Natural killer cell (primary cell): ENCODE data around the gene DOCK9. TPM values are rescaled to one million over a fixed set of nuclear protein-coding genes. Genes with fewer than 3 reads are reported as not detected.

ENCODE experiments used
- ATAC-seq, 3 donors: fragments of 150-1000 bp in 2 of 3; fragments of 200-7000 bp in 1 of 3; cut with Tn5 transposase; 1 replicate in 1 of 3; 2 replicates in 2 of 3; pipeline ENCODE4 v1.10.0; 2021; ENCODE audit warnings: mild to moderate bottlenecking in 2 of 3, moderate library complexity in 2 of 3
- DNase-seq, 2 donors: peaks; one replicate each; pipeline versions ENCODE4 v3.0.0 to v3.0.0-alpha.2; 2013 to 2021; ENCODE audit warnings: mixed read lengths in 1 of 2
- H3K27ac ChIP-seq: one replicate; pipeline ENCODE4 v1.5.1; 2013; ENCODE audit warnings: mild to moderate bottlenecking, low read length
- H3K27me3 ChIP-seq: one replicate; pipeline ENCODE4 v1.6.1; 2013; ENCODE audit warnings: low read length; ENCODE audit not compliant: control insufficient read depth, insufficient read depth
- H3K36me3 ChIP-seq: one replicate; pipeline ENCODE4 v1.6.1; 2013; ENCODE audit warnings: low read length; ENCODE audit not compliant: control insufficient read depth, insufficient read depth
- H3K4me1 ChIP-seq: one replicate; pipeline ENCODE4 v1.6.1; 2013; ENCODE audit warnings: low read length; ENCODE audit not compliant: control insufficient read depth, insufficient read depth
- H3K4me3 ChIP-seq: one replicate; pipeline ENCODE4 v1.5.1; 2013; ENCODE audit warnings: low read length
- H3K9me3 ChIP-seq: one replicate; pipeline ENCODE4 v1.6.1; 2013; ENCODE audit warnings: low read length; ENCODE audit not compliant: control insufficient read depth, insufficient read depth
- H3K27ac Mint-ChIP-seq, 2 donors: one replicate each; pipeline ENCODE4 v1.8.0; 2022; ENCODE audit warnings: mild to moderate bottlenecking in 2 of 2, mixed read lengths in 2 of 2, moderate library complexity in 1 of 2
- H3K27me3 Mint-ChIP-seq, 2 donors: one replicate each; pipeline ENCODE4 v1.8.0; 2022; ENCODE audit warnings: low read depth in 2 of 2, mixed read lengths in 2 of 2
- H3K36me3 Mint-ChIP-seq: one replicate; pipeline ENCODE4 v1.8.0; 2022; ENCODE audit warnings: mixed read lengths
- H3K4me1 Mint-ChIP-seq, 2 donors: one replicate each; pipeline ENCODE4 v1.8.0; 2022; ENCODE audit warnings: mixed read lengths in 2 of 2
- H3K4me3 Mint-ChIP-seq: one replicate; pipeline ENCODE4 v1.8.0; 2022; ENCODE audit warnings: mild to moderate bottlenecking, moderate library complexity, mixed read lengths
- H3K9me3 Mint-ChIP-seq, 2 donors: one replicate each; pipeline ENCODE4 v1.8.0; 2022; ENCODE audit warnings: mixed read lengths in 2 of 2
- WGBS: methylation state at CpG from one replicate; pipeline ENCODE4 v1.1.7; 2013; ENCODE audit warnings: missing lambda C conversion rate; ENCODE audit not compliant: insufficient coverage; 5-methylcytosine and 5-hydroxymethylcytosine counted together
- intact Hi-C: fragments of 100-400 bp; cut with micrococcal nuclease; formaldehyde crosslinking; loops from one replicate; pipeline ENCODE4 v1.14.2; 2022
- total RNA-seq, 4 donors: library from RNA; stranded (reverse); fragments of 120-200 nt in 1 of 4; gene quantifications; one replicate each; pipeline versions ENCODE4 v1.2.3 to v1.2.4, GENCODE V29; 2013 to 2022
- TF ChIP-seq, protein P1 (sequence below): fragments of 200-600 bp; IDR thresholded peaks from one replicate; pipeline ENCODE4 v1.8.0; 2022; ENCODE audit warnings: antibody characterized with exemption

Gene DOCK9
- total RNA-seq, 3 donors from 2014 or later (not counting 1 experiment from before 2014, with no cell fraction given): 31.5 to 42.5 (median 40.9) TPM

DNA sequence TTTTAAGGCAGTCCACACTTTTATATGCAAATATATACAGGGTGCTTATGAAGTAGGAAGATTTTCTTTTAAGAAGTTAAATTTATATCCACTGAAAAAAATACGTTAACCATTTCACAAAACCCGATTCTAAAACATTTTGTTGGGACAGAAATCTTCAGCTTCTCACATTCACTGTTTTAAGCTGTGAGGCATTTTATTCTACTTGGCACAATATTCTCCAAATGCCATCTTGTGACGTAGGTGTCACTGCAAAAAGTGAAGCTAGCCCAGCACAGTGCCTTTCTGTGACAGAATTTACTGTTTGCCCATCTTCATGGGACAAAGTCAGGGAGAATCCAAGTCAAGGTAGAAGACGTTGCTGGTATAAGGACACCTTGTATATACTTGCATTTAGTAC, 130.9 kb downstream of the DOCK9 start:
- H3K27ac ChIP-seq: no peak overlapping the region
- H3K4me3 ChIP-seq: no peak overlapping the region
- no peaks in the 10 kb centered on the region for H3K27me3 Mint-ChIP-seq
- TF ChIP-seq, protein P1, sequence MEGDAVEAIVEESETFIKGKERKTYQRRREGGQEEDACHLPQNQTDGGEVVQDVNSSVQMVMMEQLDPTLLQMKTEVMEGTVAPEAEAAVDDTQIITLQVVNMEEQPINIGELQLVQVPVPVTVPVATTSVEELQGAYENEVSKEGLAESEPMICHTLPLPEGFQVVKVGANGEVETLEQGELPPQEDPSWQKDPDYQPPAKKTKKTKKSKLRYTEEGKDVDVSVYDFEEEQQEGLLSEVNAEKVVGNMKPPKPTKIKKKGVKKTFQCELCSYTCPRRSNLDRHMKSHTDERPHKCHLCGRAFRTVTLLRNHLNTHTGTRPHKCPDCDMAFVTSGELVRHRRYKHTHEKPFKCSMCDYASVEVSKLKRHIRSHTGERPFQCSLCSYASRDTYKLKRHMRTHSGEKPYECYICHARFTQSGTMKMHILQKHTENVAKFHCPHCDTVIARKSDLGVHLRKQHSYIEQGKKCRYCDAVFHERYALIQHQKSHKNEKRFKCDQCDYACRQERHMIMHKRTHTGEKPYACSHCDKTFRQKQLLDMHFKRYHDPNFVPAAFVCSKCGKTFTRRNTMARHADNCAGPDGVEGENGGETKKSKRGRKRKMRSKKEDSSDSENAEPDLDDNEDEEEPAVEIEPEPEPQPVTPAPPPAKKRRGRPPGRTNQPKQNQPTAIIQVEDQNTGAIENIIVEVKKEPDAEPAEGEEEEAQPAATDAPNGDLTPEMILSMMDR: no peak
- peaks cover 8% of the 10 kb centered on the region in 2 donors for H3K4me1 Mint-ChIP-seq
- H3K36me3 ChIP-seq: peaks cover 27% of the 10 kb centered on the region
- intact Hi-C loops: no loop called here
- no peaks in the 10 kb centered on the region for H3K4me1 ChIP-seq
- no peak overlapping the region for H3K27ac Mint-ChIP-seq
- 93% methylated on average over 3 of the region's 4 CpGs for WGBS
- DNase-seq (no peak), ATAC-seq (no peak)
- no peak overlapping the region for H3K4me3 Mint-ChIP-seq
- no peaks in the 10 kb centered on the region for H3K27me3 ChIP-seq
- H3K9me3 ChIP-seq: no peaks in the 10 kb centered on the region
- peaks cover 7% of the 10 kb centered on the region for H3K36me3 Mint-ChIP-seq
- H3K9me3 Mint-ChIP-seq: no peaks in the 10 kb centered on the region

DNA sequence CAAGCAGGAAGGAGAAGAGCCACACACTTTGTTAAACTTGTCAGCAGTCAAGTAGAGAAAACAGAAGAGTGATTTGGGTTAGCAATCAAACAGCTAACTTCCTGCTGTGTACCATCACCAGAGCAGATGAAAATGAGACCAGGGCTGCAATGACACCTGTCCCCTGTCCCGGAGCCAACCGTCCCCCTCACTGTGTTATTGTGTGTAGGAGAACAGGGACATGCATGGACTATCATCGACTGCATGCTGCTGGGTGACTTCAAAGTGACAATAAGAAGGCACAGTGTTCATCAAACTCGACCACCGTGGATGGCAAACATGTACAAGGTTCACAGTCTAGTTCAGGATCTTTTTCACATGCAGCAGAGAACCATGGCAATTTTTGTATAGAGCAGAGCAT, 131.3 kb downstream of the DOCK9 start:
- H3K36me3 Mint-ChIP-seq: peaks cover 7% of the 10 kb centered on the region
- DNase-seq (no peak), ATAC-seq (no peak)
- H3K27ac ChIP-seq: no peak overlapping the region
- H3K36me3 ChIP-seq: peaks cover 27% of the 10 kb centered on the region
- H3K27ac Mint-ChIP-seq: no peak overlapping the region
- no peaks in the 10 kb centered on the region for H3K27me3 Mint-ChIP-seq
- H3K9me3 ChIP-seq: no peaks in the 10 kb centered on the region
- H3K27me3 ChIP-seq: no peaks in the 10 kb centered on the region
- no peak overlapping the region for H3K4me3 ChIP-seq
- WGBS: 77% methylated on average over 5 of the region's 5 CpGs
- TF ChIP-seq, protein P1: no peak
- peaks cover 8% of the 10 kb centered on the region in 2 donors for H3K4me1 Mint-ChIP-seq
- intact Hi-C loops: no loop called here
- H3K9me3 Mint-ChIP-seq: no peaks in the 10 kb centered on the region
- H3K4me1 ChIP-seq: no peaks in the 10 kb centered on the region
- no peak overlapping the region for H3K4me3 Mint-ChIP-seq

DNA sequence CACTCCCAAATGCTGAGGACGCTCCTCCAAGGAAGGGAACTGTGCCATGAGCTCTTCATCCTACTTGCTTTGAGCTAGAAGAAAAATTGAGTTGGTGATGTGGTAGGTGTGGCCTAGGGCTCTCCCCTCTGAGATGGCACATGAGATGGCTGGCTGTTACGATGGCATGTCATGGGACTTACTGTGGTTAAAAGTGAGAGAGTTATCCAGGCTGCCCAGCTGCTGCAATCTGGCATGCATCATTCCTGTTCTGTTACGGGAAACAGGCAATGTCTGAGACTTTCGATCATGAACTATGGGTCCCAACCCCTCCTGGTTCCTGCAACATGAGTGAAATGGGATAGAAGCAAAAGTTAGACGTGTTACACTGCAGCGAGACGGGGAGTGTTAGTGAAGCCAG, 132.1 kb downstream of the DOCK9 start:
- ATAC-seq (no peak), DNase-seq (no peak)
- Mint-ChIP-seq H3K36me3 (peaks cover 7% of the 10 kb centered on the region), H3K27ac (no peak overlapping the region), H3K4me3 (no peak overlapping the region), H3K4me1 (peaks cover 8% of the 10 kb centered on the region in 2 donors), H3K27me3 (no peaks in the 10 kb centered on the region), H3K9me3 (no peaks in the 10 kb centered on the region)
- WGBS: 87% methylated on average over 7 of the region's 7 CpGs
- TF ChIP-seq, protein P1: no peak
- H3K27me3 ChIP-seq: no peaks in the 10 kb centered on the region
- H3K4me1 ChIP-seq: no peaks in the 10 kb centered on the region
- H3K4me3 ChIP-seq: no peak overlapping the region
- H3K9me3 ChIP-seq: no peaks in the 10 kb centered on the region
- no peak overlapping the region for H3K27ac ChIP-seq
- intact Hi-C loops: no loop called here
- peaks cover 27% of the 10 kb centered on the region for H3K36me3 ChIP-seq

DNA sequence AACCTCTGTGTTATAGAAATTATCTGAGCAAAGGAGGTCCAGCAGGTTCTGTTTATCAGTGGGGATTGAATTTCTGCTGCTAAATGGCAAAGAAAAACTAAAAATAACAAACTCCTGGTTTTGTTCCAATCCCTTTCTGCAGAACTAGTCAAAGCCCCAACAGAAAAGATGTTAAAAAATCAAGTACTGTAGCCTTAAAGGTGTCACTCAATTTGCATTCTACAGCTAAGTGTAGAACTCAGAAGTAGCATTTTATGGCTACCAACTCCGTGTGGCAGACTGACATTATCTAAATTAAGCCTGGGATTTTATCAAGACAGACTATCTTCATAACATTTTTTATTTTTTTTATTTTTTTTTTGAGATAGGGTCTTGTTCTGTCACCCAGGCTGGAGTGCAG, 133.8 kb downstream of the DOCK9 start:
- Mint-ChIP-seq H3K27me3 (no peaks in the 10 kb centered on the region), H3K9me3 (no peaks in the 10 kb centered on the region), H3K4me1 (peaks cover 8% of the 10 kb centered on the region in 2 donors), H3K4me3 (no peak overlapping the region), H3K36me3 (peaks cover 7% of the 10 kb centered on the region), H3K27ac (no peak overlapping the region)
- DNase-seq: no peak
- no peak overlapping the region for H3K4me3 ChIP-seq
- ATAC-seq: no peak
- H3K9me3 ChIP-seq: no peaks in the 10 kb centered on the region
- H3K27me3 ChIP-seq: no peaks in the 10 kb centered on the region
- H3K27ac ChIP-seq: no peak overlapping the region
- WGBS: 64% methylated on average over 1 of the region's 1 CpG
- H3K36me3 ChIP-seq: peaks cover 25% of the 10 kb centered on the region
- intact Hi-C loops: no loop called here
- TF ChIP-seq, protein P1: no peak
- H3K4me1 ChIP-seq: no peaks in the 10 kb centered on the region
